Type B pancreatic cell (in vitro differentiated cells): ENCODE results near the gene MRGPRX2. TPM values are rescaled to one million over a fixed set of nuclear protein-coding genes. Genes with fewer than 3 reads are reported as not detected.

Experiments
- DNase-seq: peaks from one replicate; pipeline ENCODE4 v3.0.0; 2021; ENCODE audit warnings: mixed read lengths; ENCODE audit not compliant: unreplicated experiment; ENCODE audit errors: extremely low spot score
- H3K27ac Mint-ChIP-seq: 2 replicates; pipeline ENCODE4 v1.8.0; 2021; ENCODE audit warnings: mild to moderate bottlenecking, mixed read lengths
- H3K27me3 Mint-ChIP-seq: 2 replicates; pipeline ENCODE4 v1.8.0; 2021; ENCODE audit warnings: mixed read lengths
- H3K36me3 Mint-ChIP-seq: 2 replicates; pipeline ENCODE4 v1.8.0; 2021; ENCODE audit warnings: mixed read lengths
- H3K4me1 Mint-ChIP-seq: one replicate; pipeline ENCODE4 v1.8.0; 2021; ENCODE audit warnings: mixed read lengths; ENCODE audit not compliant: unreplicated experiment
- H3K4me3 Mint-ChIP-seq: 2 replicates; pipeline ENCODE4 v1.8.0; 2021; ENCODE audit warnings: mild to moderate bottlenecking, mixed read lengths
- H3K9me3 Mint-ChIP-seq: 2 replicates; pipeline ENCODE4 v1.8.0; 2021; ENCODE audit warnings: mixed read lengths
- total RNA-seq: library from RNA; stranded (reverse); gene quantifications from 2 replicates; pipeline ENCODE4 v1.2.1, GENCODE V29; 2021; ENCODE audit warnings: low replicate concordance
- TF ChIP-seq, protein P1 (sequence below): fragments of 200-600 bp; sonication (generic); conservative IDR thresholded peaks from 2 replicates; pipeline ENCODE4 v1.5.0; 2021; ENCODE audit warnings: antibody characterized with exemption, mild to moderate bottlenecking

MRGPRX2 gene
- total RNA-seq, 1 donor from 2014 or later, result not detected

DNA sequence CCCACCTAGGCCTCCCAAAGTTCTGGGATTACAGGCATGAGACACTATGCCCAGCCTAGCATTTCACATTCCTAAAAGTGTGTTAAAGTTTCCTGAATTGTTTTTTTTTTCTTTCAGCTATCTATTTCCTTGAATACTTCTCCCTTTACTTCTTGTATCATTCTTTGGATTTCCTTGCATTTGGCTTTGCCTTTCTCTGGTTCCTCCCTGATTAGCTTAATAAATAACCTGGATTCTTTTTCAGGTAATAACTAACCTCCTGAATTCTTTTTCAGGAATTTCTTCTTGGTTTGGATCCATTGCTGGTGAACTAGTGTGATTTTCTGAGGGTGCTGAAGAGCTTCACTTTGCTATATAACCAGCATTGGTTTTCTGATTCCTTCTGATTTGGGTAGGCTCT, 47.9 kb downstream of the MRGPRX2 start:
- TF ChIP-seq, protein P1, sequence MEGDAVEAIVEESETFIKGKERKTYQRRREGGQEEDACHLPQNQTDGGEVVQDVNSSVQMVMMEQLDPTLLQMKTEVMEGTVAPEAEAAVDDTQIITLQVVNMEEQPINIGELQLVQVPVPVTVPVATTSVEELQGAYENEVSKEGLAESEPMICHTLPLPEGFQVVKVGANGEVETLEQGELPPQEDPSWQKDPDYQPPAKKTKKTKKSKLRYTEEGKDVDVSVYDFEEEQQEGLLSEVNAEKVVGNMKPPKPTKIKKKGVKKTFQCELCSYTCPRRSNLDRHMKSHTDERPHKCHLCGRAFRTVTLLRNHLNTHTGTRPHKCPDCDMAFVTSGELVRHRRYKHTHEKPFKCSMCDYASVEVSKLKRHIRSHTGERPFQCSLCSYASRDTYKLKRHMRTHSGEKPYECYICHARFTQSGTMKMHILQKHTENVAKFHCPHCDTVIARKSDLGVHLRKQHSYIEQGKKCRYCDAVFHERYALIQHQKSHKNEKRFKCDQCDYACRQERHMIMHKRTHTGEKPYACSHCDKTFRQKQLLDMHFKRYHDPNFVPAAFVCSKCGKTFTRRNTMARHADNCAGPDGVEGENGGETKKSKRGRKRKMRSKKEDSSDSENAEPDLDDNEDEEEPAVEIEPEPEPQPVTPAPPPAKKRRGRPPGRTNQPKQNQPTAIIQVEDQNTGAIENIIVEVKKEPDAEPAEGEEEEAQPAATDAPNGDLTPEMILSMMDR, result no peak
- Mint-ChIP-seq H3K4me3 (no peak overlapping the region), H3K36me3 (no peaks in the 10 kb centered on the region), H3K9me3 (no peaks in the 10 kb centered on the region), H3K27ac (no peak overlapping the region), H3K27me3 (peaks cover 26% of the 10 kb centered on the region), H3K4me1 (no peaks in the 10 kb centered on the region)
- no peak for DNase-seq

Other genes with a start within 250 kb of the MRGPRX2 start
- gene MRGPRX1, start 121.3 kb downstream of the MRGPRX2 start, total RNA-seq, result 0.24 TPM in 1 of 2 replicates, not detected in the other
- gene ZDHHC13, start 56.5 kb upstream of the MRGPRX2 start, total RNA-seq, result 18.2 and 19.0 TPM in 2 replicates
- gene CSRP3, start 141.3 kb upstream of the MRGPRX2 start, total RNA-seq, result not detected in 2 replicates
- 4.3 and 12.2 TPM in 2 replicates for gene E2F8, start 180.2 kb upstream of the MRGPRX2 start, total RNA-seq